Endodermal cell (in vitro differentiated cells): ENCODE data around the gene MIPEP. TPM values are rescaled to one million over a fixed set of nuclear protein-coding genes. Genes with fewer than 3 reads are reported as not detected.

ENCODE experiments used
- DNase-seq: peaks from one replicate; pipeline ENCODE4 v3.0.0-alpha.2; 2017
- H3K27ac ChIP-seq: 2 replicates; pipeline ENCODE4 v1.5.1; 2013; ENCODE audit warnings: mild to moderate bottlenecking, low read depth, low read length, moderate library complexity
- H3K27me3 ChIP-seq: 2 replicates; pipeline ENCODE4 v1.6.1; 2013; ENCODE audit warnings: mild to moderate bottlenecking, low read length, moderate library complexity; ENCODE audit not compliant: insufficient read depth, control insufficient read depth, poor library complexity, severe bottlenecking
- H3K36me3 ChIP-seq: 2 replicates; pipeline ENCODE4 v1.7.0; 2013; ENCODE audit warnings: mild to moderate bottlenecking, low read length, moderate library complexity; ENCODE audit not compliant: control insufficient read depth, insufficient read depth
- H3K4me1 ChIP-seq: one replicate; pipeline ENCODE4 v1.7.0; 2013; ENCODE audit warnings: low read length; ENCODE audit not compliant: control insufficient read depth, insufficient read depth
- H3K4me3 ChIP-seq: 2 replicates; pipeline ENCODE4 v1.5.1; 2013; ENCODE audit warnings: mild to moderate bottlenecking, low read length, moderate library complexity
- H3K9ac ChIP-seq: 2 replicates; pipeline ENCODE4 v1.6.1; 2013; ENCODE audit warnings: mild to moderate bottlenecking, low read length, moderate library complexity; ENCODE audit not compliant: poor library complexity, severe bottlenecking; ENCODE audit errors: extremely low read depth
- H3K9me3 ChIP-seq: 2 replicates; pipeline ENCODE4 v1.6.1; 2013; ENCODE audit warnings: mild to moderate bottlenecking, low read length, moderate library complexity; ENCODE audit not compliant: control insufficient read depth
- H3K27ac Mint-ChIP-seq: 2 replicates; pipeline ENCODE4 v1.8.0; 2020; ENCODE audit warnings: mixed read lengths
- H3K27me3 Mint-ChIP-seq: 2 replicates; pipeline ENCODE4 v1.8.0; 2021; ENCODE audit warnings: mild to moderate bottlenecking, mixed read lengths; ENCODE audit not compliant: insufficient read depth
- H3K36me3 Mint-ChIP-seq: 2 replicates; pipeline ENCODE4 v1.8.0; 2020; ENCODE audit warnings: low read depth, mixed read lengths
- H3K4me1 Mint-ChIP-seq: 2 replicates; pipeline ENCODE4 v1.8.0; 2020; ENCODE audit warnings: mixed read lengths
- H3K4me3 Mint-ChIP-seq: 2 replicates; pipeline ENCODE4 v1.8.0; 2020; ENCODE audit warnings: mild to moderate bottlenecking, moderate library complexity, mixed read lengths
- H3K9me3 Mint-ChIP-seq: 2 replicates; pipeline ENCODE4 v1.8.0; 2020; ENCODE audit warnings: mild to moderate bottlenecking, mixed read lengths
- WGBS, 2 experiments: methylation state at CpG; one replicate each; pipeline versions ENCODE4 v1.1.5 to v1.1.7; 2013; ENCODE audit warnings: missing lambda C conversion rate in 2 of 2, mixed read lengths in 1 of 2; ENCODE audit not compliant: insufficient coverage in 1 of 2, insufficient read length in 1 of 2; 5-methylcytosine and 5-hydroxymethylcytosine counted together
- total RNA-seq, 2 donors: library from RNA; stranded (reverse); fragmentation: NEBNext Ultra II Directional in 1 of 2; extraction: Animal tissue kit (Norgen Biotek cat#: 25700) in 1 of 2; gene quantifications; 2 replicates in 1 of 2; 3 replicates in 1 of 2; pipeline ENCODE4 v1.2.1, GENCODE V29; 2021
- TF ChIP-seq, protein P1 (sequence below): fragments of 200-600 bp; sonication (generic); conservative IDR thresholded peaks from 2 replicates; pipeline ENCODE4 v1.5.0; 2021; ENCODE audit warnings: antibody characterized with exemption, mild to moderate bottlenecking

The MIPEP gene
- total RNA-seq, 2 donors from 2014 or later, result 23.1 to 23.9 TPM

DNA sequence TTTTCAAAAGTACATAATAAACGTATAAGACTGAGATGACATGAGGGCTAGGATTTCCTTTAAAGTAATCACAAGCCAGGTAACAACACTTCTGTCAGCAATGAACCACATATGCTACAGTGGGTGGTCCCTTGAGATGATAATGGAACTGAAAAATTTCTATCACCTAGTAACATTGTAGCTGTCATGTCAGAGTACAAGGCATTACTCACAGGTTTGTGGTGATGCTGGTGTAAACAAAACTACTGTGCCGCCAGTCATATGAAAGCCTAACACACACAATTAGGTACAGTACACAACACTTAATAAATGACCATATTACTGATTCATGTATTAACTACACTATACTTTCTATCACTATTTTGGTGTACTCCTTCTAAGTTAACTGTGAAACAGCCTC, 36.8 kb downstream of the MIPEP start:
- WGBS, 2 experiments, result 95% methylated on average over 1 of the region's 2 CpGs; no CpG with 5 or more reads in 1 of the 2 experiments
- TF ChIP-seq, protein P1, sequence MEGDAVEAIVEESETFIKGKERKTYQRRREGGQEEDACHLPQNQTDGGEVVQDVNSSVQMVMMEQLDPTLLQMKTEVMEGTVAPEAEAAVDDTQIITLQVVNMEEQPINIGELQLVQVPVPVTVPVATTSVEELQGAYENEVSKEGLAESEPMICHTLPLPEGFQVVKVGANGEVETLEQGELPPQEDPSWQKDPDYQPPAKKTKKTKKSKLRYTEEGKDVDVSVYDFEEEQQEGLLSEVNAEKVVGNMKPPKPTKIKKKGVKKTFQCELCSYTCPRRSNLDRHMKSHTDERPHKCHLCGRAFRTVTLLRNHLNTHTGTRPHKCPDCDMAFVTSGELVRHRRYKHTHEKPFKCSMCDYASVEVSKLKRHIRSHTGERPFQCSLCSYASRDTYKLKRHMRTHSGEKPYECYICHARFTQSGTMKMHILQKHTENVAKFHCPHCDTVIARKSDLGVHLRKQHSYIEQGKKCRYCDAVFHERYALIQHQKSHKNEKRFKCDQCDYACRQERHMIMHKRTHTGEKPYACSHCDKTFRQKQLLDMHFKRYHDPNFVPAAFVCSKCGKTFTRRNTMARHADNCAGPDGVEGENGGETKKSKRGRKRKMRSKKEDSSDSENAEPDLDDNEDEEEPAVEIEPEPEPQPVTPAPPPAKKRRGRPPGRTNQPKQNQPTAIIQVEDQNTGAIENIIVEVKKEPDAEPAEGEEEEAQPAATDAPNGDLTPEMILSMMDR, result no peak
- no peaks in the 10 kb centered on the region for H3K4me1 ChIP-seq
- Mint-ChIP-seq H3K27ac (no peak overlapping the region), H3K9me3 (no peaks in the 10 kb centered on the region), H3K27me3 (peaks cover 40% of the 10 kb centered on the region), H3K4me1 (peaks cover 4% of the 10 kb centered on the region), H3K36me3 (peaks cover 9% of the 10 kb centered on the region), H3K4me3 (no peak overlapping the region)
- H3K27ac ChIP-seq, result no peak overlapping the region
- peaks cover 47% of the 10 kb centered on the region for H3K27me3 ChIP-seq
- no peak overlapping the region for H3K4me3 ChIP-seq
- H3K36me3 ChIP-seq, result peaks cover 5% of the 10 kb centered on the region
- no peak overlapping the region for H3K9ac ChIP-seq
- H3K9me3 ChIP-seq, result no peaks in the 10 kb centered on the region
- DNase-seq, result no peak

DNA sequence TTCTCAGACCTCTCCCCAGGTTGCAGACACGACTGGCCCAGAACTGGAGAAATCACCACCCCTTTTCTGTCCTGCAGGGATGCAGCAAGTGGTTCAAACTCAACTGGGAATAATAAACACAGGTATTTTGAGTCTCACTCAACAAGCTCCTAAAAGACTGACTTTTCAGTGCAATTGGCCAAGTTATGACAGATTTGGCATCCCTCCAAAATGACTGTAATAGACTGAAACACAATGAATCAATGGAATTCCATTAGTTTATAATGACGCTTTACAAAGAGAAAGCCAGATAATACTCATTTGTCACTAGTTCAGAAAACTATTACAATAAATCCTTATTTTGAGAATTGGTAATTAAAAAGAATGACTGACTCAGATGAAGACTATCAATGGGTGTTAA, 38.1 kb downstream of the MIPEP start:
- peaks cover 43% of the 10 kb centered on the region for H3K27me3 Mint-ChIP-seq
- H3K9me3 Mint-ChIP-seq, result no peaks in the 10 kb centered on the region
- Histone ChIP-seq H3K4me3 (no peak overlapping the region), H3K27me3 (peaks cover 57% of the 10 kb centered on the region), H3K9me3 (no peaks in the 10 kb centered on the region), H3K36me3 (peaks cover 5% of the 10 kb centered on the region), H3K4me1 (no peaks in the 10 kb centered on the region), H3K9ac (no peak overlapping the region), H3K27ac (no peak overlapping the region)
- peaks cover 7% of the 10 kb centered on the region for H3K36me3 Mint-ChIP-seq
- TF ChIP-seq, protein P1, result no peak
- DNase-seq, result no peak
- no peak overlapping the region for H3K4me3 Mint-ChIP-seq
- H3K27ac Mint-ChIP-seq, result no peak overlapping the region
- WGBS, 2 experiments, result 86 to 100% methylated on average over 2 of the region's 2 CpGs
- H3K4me1 Mint-ChIP-seq, result peaks cover 10% of the 10 kb centered on the region

GRCh38 chr13:23850134-23850533, 39.1 kb downstream of the MIPEP start:
- 89 to 100% methylated on average over 1 of the region's 1 CpG for WGBS, 2 experiments
- H3K9me3 ChIP-seq, result no peaks in the 10 kb centered on the region
- no peak overlapping the region for H3K27ac Mint-ChIP-seq
- H3K4me3 Mint-ChIP-seq, result no peak overlapping the region
- peaks cover 66% of the 10 kb centered on the region for H3K27me3 ChIP-seq
- H3K36me3 Mint-ChIP-seq, result peaks cover 7% of the 10 kb centered on the region
- H3K9me3 Mint-ChIP-seq, result no peaks in the 10 kb centered on the region
- DNase-seq, result no peak
- peaks cover 49% of the 10 kb centered on the region for H3K27me3 Mint-ChIP-seq
- H3K4me1 ChIP-seq, result no peaks in the 10 kb centered on the region
- no peak overlapping the region for H3K27ac ChIP-seq
- TF ChIP-seq, protein P1, result no peak
- no peak overlapping the region for H3K9ac ChIP-seq
- peaks cover 10% of the 10 kb centered on the region for H3K4me1 Mint-ChIP-seq
- H3K36me3 ChIP-seq, result no peaks in the 10 kb centered on the region
- H3K4me3 ChIP-seq, result no peak overlapping the region
